Measurements from ENCODE around the gene PXMP2. TPM values are rescaled to one million over a fixed set of nuclear protein-coding genes. Genes with fewer than 3 reads are reported as not detected.

The PXMP2 gene
- total RNA-seq, 2 experiments from 2014 or later = 14.3 TPM

GRCh38 chr12:132716356-132716755 is 29.0 kb downstream of the PXMP2 start:
- H3K36me3 Mint-ChIP-seq (ENCODE audit: low read depth) = peaks cover 42% of the 10 kb centered on the region
- no peak overlapping the region for H3K27ac Mint-ChIP-seq
- no peak overlapping the region for H3K4me3 Mint-ChIP-seq
- DNase-seq (no peak), ATAC-seq (no peak)
- TF ChIP-seq CTCF (IDR thresholded peaks at IDR 0.05) = no peak
- no peaks in the 10 kb centered on the region for H3K27me3 Mint-ChIP-seq
- H3K4me1 Mint-ChIP-seq (ENCODE audit: low read depth) = peaks cover 16% of the 10 kb centered on the region
- no peaks in the 10 kb centered on the region for H3K9me3 Mint-ChIP-seq
- intact Hi-C loops (cut with micrococcal nuclease) = no loop called here
- ChIA-PET CTCF (no interaction called here), POLR2A (no interaction called here)

- DNase-seq = no peak
- ChIA-PET POLR2A (interaction anchor here (1.1 kb wide), 1 partner anchor 18 kb away, joined by 4 read pairs; no protein-coding TSS in a partner anchor), CTCF (interaction anchor here (0.6 kb wide), 1 partner anchor 15 kb away, joined by 3 read pairs; no protein-coding TSS in a partner anchor)
- Mint-ChIP-seq H3K27ac (no peak overlapping the region), H3K4me1 (ENCODE audit: low read depth) (peaks cover 16% of the 10 kb centered on the region), H3K4me3 (no peak overlapping the region), H3K36me3 (ENCODE audit: low read depth) (peaks cover 43% of the 10 kb centered on the region), H3K27me3 (no peaks in the 10 kb centered on the region), H3K9me3 (no peaks in the 10 kb centered on the region)
- intact Hi-C loops (cut with micrococcal nuclease) = no loop called here
- TF ChIP-seq CTCF (IDR thresholded peaks at IDR 0.05) = no peak
- ATAC-seq = no peak
Measured at GRCh38 chr12:132717011-132717410, 29.6 kb downstream of the PXMP2 start.

- POLR2A ChIA-PET = interaction anchor here (1.0 to 1.1 kb wide), 2 partner anchors 8 to 19 kb away, joined by 3 to 4 read pairs; no protein-coding TSS in a partner anchor
- Mint-ChIP-seq H3K4me1 (ENCODE audit: low read depth) (peaks cover 11% of the 10 kb centered on the region), H3K27me3 (no peaks in the 10 kb centered on the region), H3K36me3 (ENCODE audit: low read depth) (peaks cover 43% of the 10 kb centered on the region), H3K27ac (no peak overlapping the region), H3K9me3 (no peaks in the 10 kb centered on the region), H3K4me3 (no peak overlapping the region)
- ATAC-seq (peak; percentile 20), DNase-seq (peak; percentile 26)
- intact Hi-C loops (cut with micrococcal nuclease) = no loop called here
- CTCF ChIA-PET = interaction anchor here (0.6 kb wide), 1 partner anchor 14 kb away, joined by 3 read pairs; no protein-coding TSS in a partner anchor
- no peak for TF ChIP-seq CTCF (IDR thresholded peaks at IDR 0.05)
Measured at GRCh38 chr12:132717531-132718387, 30.4 kb downstream of the PXMP2 start.

- no peaks in the 10 kb centered on the region for H3K27me3 Mint-ChIP-seq
- H3K9me3 Mint-ChIP-seq = no peaks in the 10 kb centered on the region
- intact Hi-C loops (cut with micrococcal nuclease) = no loop called here
- ChIA-PET POLR2A (interaction anchor here (1.0 to 1.1 kb wide), 3 partner anchors 8 to 9 kb away, joined by 3 to 4 read pairs (median 3); partner anchors contain the start of gene PGAM5), CTCF (no interaction called here)
- no peak for TF ChIP-seq CTCF (IDR thresholded peaks at IDR 0.05)
- ATAC-seq (no peak), DNase-seq (no peak)
- H3K27ac Mint-ChIP-seq = no peak overlapping the region
- peaks cover 3% of the 10 kb centered on the region for H3K4me1 Mint-ChIP-seq (ENCODE audit: low read depth)
- H3K4me3 Mint-ChIP-seq = no peak overlapping the region
- H3K36me3 Mint-ChIP-seq (ENCODE audit: low read depth) = peaks cover 44% of the 10 kb centered on the region
Measured at GRCh38 chr12:132718644-132719043, 31.3 kb downstream of the PXMP2 start.

Measured in activated CD8-positive, alpha-beta T cell treated with anti-CD3 and anti-CD28 coated beads for 36 hours (primary cell).